RWPE2 (cell line): Measurements from ENCODE around the gene INSIG1.

Experiments
- ATAC-seq: fragments of 200-7000 bp; cut with Tn5 transposase; 3 replicates; pipeline ENCODE4 v1.9.1; 2021; ENCODE audit warnings: low read depth
- DNase-seq: peaks from one replicate; pipeline ENCODE4 v3.0.0-alpha.2; 2020; ENCODE audit warnings: low spot score
- H3K27ac ChIP-seq: fragments of 450-650 bp; 2 replicates; pipeline ENCODE4 v1.5.1; 2017; ENCODE audit warnings: mild to moderate bottlenecking; ENCODE audit not compliant: poor library complexity, severe bottlenecking
- H3K27me3 ChIP-seq: fragments of 250-450 bp; sonication (Bioruptor Pico); 2 replicates; pipeline ENCODE4 v1.5.1; 2021; ENCODE audit warnings: mild to moderate bottlenecking, moderate library complexity; ENCODE audit not compliant: insufficient read depth, poor library complexity, severe bottlenecking
- H3K36me3 ChIP-seq: fragments of 250-450 bp; sonication (Bioruptor Pico); 2 replicates; pipeline ENCODE4 v1.5.1; 2020; ENCODE audit warnings: low read depth, mild to moderate bottlenecking, moderate library complexity
- H3K4me1 ChIP-seq: fragments of 250-450 bp; sonication (Bioruptor Pico); 2 replicates; pipeline ENCODE4 v1.5.1; 2021; ENCODE audit warnings: mild to moderate bottlenecking, moderate library complexity; ENCODE audit not compliant: insufficient read depth, poor library complexity, severe bottlenecking
- H3K4me3 ChIP-seq: fragments of 250-450 bp; sonication (Bioruptor Pico); 2 replicates; pipeline ENCODE4 v1.5.1; 2021; ENCODE audit warnings: mild to moderate bottlenecking, moderate library complexity; ENCODE audit not compliant: severe bottlenecking
- H3K9me3 ChIP-seq: fragments of 250-450 bp; sonication (Bioruptor Pico); 2 replicates; pipeline ENCODE4 v1.5.1; 2021; ENCODE audit warnings: mild to moderate bottlenecking, moderate library complexity; ENCODE audit not compliant: severe bottlenecking
- TF ChIP-seq, protein P1 (sequence below): fragments of 450-650 bp; IDR thresholded peaks from one replicate; pipeline ENCODE4 v1.5.1; 2017; ENCODE audit warnings: mild to moderate bottlenecking, moderate library complexity; ENCODE audit not compliant: poor library complexity, severe bottlenecking

INSIG1 gene

DNA sequence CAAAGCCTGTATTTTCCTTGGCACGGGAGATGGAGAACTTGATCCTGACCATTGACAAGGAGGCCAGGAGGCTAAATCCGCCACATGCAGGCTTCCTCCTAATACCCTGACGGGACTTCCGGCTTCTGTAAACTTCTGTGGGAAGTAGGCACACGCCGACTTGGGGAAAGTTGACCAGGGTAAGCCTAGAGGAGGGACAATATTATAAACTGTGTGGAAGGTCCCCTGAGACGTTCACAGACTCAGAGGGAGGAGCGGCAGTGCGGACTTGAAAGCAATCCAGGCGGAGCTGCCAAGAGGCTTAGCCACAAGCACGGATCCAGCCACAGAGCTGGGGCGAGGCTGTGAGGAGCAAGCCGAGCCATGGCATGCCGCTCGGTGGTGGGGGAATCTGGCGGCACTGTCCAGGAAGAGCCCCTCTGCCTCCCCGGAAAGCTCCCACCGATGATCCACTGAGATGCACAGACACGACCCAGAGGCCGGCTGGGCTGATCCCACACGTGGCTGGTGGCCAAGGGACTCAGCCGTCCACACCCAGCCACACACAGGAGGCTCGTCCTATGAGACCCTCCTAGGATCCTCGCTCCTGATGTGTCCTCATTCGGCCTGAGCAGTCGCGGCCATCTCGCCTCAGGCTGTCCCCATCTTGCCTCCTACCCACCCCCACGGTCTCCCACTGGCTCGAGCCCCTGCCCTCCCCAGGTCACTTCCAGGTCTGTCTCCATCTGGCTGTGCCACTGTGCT is 40.0 kb upstream of the INSIG1 start:
- Histone ChIP-seq H3K9me3 (no peaks in the 10 kb centered on the region), H3K4me1 (peaks cover 7% of the 10 kb centered on the region), H3K27me3 (no peaks in the 10 kb centered on the region), H3K27ac (no peak overlapping the region), H3K36me3 (no peaks in the 10 kb centered on the region), H3K4me3 (no peak overlapping the region)
- TF ChIP-seq, protein P1, sequence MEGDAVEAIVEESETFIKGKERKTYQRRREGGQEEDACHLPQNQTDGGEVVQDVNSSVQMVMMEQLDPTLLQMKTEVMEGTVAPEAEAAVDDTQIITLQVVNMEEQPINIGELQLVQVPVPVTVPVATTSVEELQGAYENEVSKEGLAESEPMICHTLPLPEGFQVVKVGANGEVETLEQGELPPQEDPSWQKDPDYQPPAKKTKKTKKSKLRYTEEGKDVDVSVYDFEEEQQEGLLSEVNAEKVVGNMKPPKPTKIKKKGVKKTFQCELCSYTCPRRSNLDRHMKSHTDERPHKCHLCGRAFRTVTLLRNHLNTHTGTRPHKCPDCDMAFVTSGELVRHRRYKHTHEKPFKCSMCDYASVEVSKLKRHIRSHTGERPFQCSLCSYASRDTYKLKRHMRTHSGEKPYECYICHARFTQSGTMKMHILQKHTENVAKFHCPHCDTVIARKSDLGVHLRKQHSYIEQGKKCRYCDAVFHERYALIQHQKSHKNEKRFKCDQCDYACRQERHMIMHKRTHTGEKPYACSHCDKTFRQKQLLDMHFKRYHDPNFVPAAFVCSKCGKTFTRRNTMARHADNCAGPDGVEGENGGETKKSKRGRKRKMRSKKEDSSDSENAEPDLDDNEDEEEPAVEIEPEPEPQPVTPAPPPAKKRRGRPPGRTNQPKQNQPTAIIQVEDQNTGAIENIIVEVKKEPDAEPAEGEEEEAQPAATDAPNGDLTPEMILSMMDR, result no peak
- DNase-seq, result no peak
- ATAC-seq, result no peak

- no peaks in the 10 kb centered on the region for H3K9me3 ChIP-seq
- no peak overlapping the region for H3K4me3 ChIP-seq
- ATAC-seq, result peak; percentile 94
- H3K36me3 ChIP-seq, result no peaks in the 10 kb centered on the region
- no peak for DNase-seq
- H3K4me1 ChIP-seq, result peaks cover 7% of the 10 kb centered on the region
- no peaks in the 10 kb centered on the region for H3K27me3 ChIP-seq
- H3K27ac ChIP-seq, result no peak overlapping the region
- TF ChIP-seq, protein P1, result no peak
These were observed 39.5 kb upstream of the INSIG1 start for GRCh38 chr7:155258226-155258560.

GRCh38 chr7:155259866-155260497 is 37.7 kb upstream of the INSIG1 start:
- H3K4me1 ChIP-seq, result peaks cover 7% of the 10 kb centered on the region
- DNase-seq (no peak), ATAC-seq (no peak)
- H3K27me3 ChIP-seq, result no peaks in the 10 kb centered on the region
- no peak overlapping the region for H3K27ac ChIP-seq
- H3K9me3 ChIP-seq, result no peaks in the 10 kb centered on the region
- TF ChIP-seq, protein P1, result no peak
- H3K36me3 ChIP-seq, result no peaks in the 10 kb centered on the region
- no peak overlapping the region for H3K4me3 ChIP-seq

GRCh38 chr7:155260498-155260872 is 37.2 kb upstream of the INSIG1 start:
- Histone ChIP-seq H3K4me1 (peaks cover 7% of the 10 kb centered on the region), H3K27me3 (no peaks in the 10 kb centered on the region), H3K9me3 (no peaks in the 10 kb centered on the region), H3K36me3 (no peaks in the 10 kb centered on the region), H3K27ac (no peak overlapping the region), H3K4me3 (no peak overlapping the region)
- DNase-seq, result no peak
- TF ChIP-seq, protein P1, result no peak
- no peak for ATAC-seq
